ENCODE measurements around the gene PPP2R2C. TPM values are rescaled to one million over a fixed set of nuclear protein-coding genes. Genes with fewer than 3 reads are reported as not detected.

Gene PPP2R2C
- polyA plus RNA-seq, 1 donor from 2014 or later, result not detected

DNA sequence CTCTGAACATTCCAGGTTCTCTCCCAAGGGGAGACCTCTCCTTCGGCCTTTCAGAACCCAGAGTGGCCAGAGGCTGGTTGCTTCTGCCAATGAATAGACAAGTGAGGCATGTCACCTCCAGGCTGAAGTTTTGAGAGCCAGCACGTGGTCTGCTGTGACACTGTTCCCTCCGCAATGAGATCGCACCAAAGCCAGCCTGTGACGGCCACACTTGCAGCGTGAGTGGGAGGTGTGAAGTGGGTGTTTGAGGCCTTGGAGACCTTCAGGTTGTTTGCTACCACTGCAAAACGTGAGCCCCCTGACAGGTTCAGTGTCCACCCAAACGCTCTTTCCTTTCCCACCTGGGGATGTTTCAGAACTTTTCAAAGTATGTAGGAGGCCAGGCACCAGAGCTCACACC, 121.8 kb downstream of the PPP2R2C start:
- H3K9me3 Mint-ChIP-seq, result no peaks in the 10 kb centered on the region
- no peak overlapping the region for H3K27ac Mint-ChIP-seq
- peaks cover 9% of the 10 kb centered on the region for H3K27me3 Mint-ChIP-seq
- no peak overlapping the region for H3K4me3 Mint-ChIP-seq
- H3K4me1 Mint-ChIP-seq, result no peaks in the 10 kb centered on the region
- no peaks in the 10 kb centered on the region for H3K36me3 Mint-ChIP-seq

GRCh38 chr4:6349896-6350603, 122.4 kb downstream of the PPP2R2C start:
- Mint-ChIP-seq H3K9me3 (no peaks in the 10 kb centered on the region), H3K4me3 (no peak overlapping the region), H3K27me3 (peaks cover 9% of the 10 kb centered on the region), H3K27ac (no peak overlapping the region), H3K36me3 (no peaks in the 10 kb centered on the region), H3K4me1 (no peaks in the 10 kb centered on the region)

DNA sequence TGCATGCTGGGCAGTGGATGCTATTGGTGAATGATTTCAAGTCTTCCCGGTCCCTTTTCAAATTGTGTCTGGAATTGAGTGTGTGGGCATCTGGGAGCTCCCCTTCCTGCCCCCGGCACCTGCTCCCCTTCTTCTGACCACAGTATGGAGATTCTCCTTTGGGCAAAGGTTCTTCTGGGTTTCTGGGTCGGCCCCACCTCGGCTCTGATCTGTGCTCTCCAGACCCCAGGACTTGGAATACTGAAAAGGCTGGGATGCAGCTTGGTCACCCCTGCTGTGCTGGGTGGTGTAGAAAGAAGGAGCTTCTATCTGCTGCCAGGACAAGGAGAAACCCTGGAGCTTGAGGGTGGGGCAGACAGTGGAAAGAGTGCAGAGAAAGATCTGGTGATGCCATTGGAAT, 124.0 kb downstream of the PPP2R2C start:
- Mint-ChIP-seq H3K27ac (peak overlapping the region in 1 of 3 donors; percentile 73), H3K4me1 (no peaks in the 10 kb centered on the region), H3K4me3 (no peak overlapping the region), H3K36me3 (no peaks in the 10 kb centered on the region), H3K27me3 (peaks cover 9% of the 10 kb centered on the region), H3K9me3 (no peaks in the 10 kb centered on the region)

DNA sequence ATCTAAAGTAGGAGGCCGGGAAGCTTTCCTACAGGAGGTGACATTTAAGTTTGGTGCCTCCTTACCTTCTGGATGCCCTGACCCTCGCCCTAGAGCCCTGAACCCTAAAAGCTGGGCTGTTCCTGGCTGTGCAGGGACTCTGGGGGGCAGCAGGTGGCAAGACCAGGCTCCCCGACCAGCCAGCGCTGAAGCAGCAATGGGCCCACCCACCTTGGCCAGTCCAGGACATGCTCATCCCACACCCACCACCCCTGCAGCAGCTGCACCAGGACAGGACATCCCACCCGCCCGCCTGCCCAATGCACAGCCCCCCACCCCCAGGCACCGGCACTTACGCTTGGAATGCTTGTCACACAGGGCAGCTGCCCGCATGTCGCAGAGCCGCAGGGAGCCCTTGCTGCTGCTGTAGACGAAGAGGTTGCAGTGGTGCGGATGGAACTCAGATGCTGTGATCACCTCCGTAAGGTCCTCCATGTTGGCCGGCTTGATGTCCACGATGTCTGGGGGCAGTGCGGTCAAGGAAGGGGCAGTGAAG, 124.8 kb downstream of the PPP2R2C start:
- Mint-ChIP-seq H3K27me3 (peaks cover 9% of the 10 kb centered on the region), H3K4me1 (no peaks in the 10 kb centered on the region), H3K36me3 (no peaks in the 10 kb centered on the region), H3K27ac (no peak overlapping the region), H3K4me3 (no peak overlapping the region), H3K9me3 (peaks cover 0 to 1% (median 0%) of the 10 kb centered on the region in 3 donors)

DNA sequence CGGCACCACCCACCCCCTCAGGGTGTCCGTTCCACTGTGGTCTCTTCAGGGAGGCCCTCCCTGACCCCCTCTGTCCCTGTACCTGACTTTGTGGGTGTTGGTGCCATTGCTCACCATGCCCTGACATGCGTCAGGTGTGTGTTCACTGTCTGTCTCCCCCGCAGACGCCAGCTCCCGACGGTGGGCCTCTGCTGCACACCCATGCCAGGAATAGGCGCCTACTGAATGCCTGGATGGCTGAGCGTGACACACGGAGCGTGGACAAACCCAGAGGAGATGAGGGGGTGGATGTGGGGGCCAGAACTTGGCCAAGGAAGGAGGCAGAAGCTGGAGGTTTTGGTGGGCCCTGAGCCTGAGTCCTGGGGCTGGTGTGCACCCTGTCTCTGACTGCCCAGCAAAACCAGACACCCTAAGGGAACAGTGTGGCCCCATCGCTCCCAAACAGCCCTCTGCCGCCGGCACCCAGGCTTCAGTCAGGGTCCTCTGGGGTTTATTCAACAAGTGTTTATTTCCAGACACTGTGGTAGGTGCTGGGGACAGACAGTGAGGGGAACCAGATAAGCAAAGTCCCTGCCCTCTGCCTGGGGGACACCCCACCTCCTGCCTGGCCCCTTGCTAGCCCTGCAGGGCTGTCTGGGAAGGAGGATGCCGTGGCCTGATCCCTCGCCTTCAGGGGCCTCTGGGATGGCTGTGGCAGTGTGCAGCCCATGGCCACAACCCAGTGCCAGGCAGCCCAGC, 125.9 kb downstream of the PPP2R2C start:
- Mint-ChIP-seq H3K36me3 (no peaks in the 10 kb centered on the region), H3K27ac (no peak overlapping the region), H3K27me3 (peaks cover 6% of the 10 kb centered on the region), H3K4me3 (no peak overlapping the region), H3K4me1 (no peaks in the 10 kb centered on the region), H3K9me3 (peaks cover 0 to 1% (median 0%) of the 10 kb centered on the region in 3 donors)

DNA sequence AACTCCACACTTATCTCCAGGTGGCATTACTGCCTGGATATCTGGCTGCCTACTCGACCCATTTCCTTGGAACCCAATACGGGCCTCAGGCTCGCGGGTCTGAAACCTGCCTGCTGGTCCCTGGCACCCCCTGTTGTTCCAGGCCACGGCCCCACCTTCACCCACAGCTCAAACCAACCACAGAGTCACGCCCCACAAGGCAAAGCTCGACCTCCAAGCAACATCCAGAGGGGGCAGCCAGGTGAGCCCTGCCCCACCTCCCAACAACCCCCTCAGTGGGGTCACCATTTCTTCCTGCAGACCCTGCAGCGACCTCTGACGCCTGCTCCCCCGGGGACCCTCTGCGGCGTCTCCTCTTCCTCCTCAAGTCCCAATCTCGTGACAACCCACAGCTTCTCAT, 126.5 kb downstream of the PPP2R2C start:
- H3K4me1 Mint-ChIP-seq, result no peaks in the 10 kb centered on the region
- peaks cover 0 to 1% (median 0%) of the 10 kb centered on the region in 3 donors for H3K9me3 Mint-ChIP-seq
- peaks cover 6% of the 10 kb centered on the region for H3K27me3 Mint-ChIP-seq
- no peak overlapping the region for H3K27ac Mint-ChIP-seq
- no peak overlapping the region for H3K4me3 Mint-ChIP-seq
- H3K36me3 Mint-ChIP-seq, result no peaks in the 10 kb centered on the region

- peaks cover 9% of the 10 kb centered on the region for H3K27me3 Mint-ChIP-seq
- H3K36me3 Mint-ChIP-seq, result no peaks in the 10 kb centered on the region
- no peaks in the 10 kb centered on the region for H3K4me1 Mint-ChIP-seq
- no peak overlapping the region for H3K4me3 Mint-ChIP-seq
- no peak overlapping the region for H3K27ac Mint-ChIP-seq
- peaks cover 0 to 1% (median 0%) of the 10 kb centered on the region in 3 donors for H3K9me3 Mint-ChIP-seq
Measured at GRCh38 chr4:6345096-6345830, 127.2 kb downstream of the PPP2R2C start.

GRCh38 chr4:6343939-6344408, 128.4 kb downstream of the PPP2R2C start:
- Mint-ChIP-seq H3K27ac (no peak overlapping the region), H3K27me3 (peaks cover 17% of the 10 kb centered on the region), H3K36me3 (no peaks in the 10 kb centered on the region), H3K4me3 (no peak overlapping the region), H3K4me1 (peaks cover 0 to 2% (median 0%) of the 10 kb centered on the region in 3 donors), H3K9me3 (peaks cover 0 to 1% (median 0%) of the 10 kb centered on the region in 3 donors)

DNA sequence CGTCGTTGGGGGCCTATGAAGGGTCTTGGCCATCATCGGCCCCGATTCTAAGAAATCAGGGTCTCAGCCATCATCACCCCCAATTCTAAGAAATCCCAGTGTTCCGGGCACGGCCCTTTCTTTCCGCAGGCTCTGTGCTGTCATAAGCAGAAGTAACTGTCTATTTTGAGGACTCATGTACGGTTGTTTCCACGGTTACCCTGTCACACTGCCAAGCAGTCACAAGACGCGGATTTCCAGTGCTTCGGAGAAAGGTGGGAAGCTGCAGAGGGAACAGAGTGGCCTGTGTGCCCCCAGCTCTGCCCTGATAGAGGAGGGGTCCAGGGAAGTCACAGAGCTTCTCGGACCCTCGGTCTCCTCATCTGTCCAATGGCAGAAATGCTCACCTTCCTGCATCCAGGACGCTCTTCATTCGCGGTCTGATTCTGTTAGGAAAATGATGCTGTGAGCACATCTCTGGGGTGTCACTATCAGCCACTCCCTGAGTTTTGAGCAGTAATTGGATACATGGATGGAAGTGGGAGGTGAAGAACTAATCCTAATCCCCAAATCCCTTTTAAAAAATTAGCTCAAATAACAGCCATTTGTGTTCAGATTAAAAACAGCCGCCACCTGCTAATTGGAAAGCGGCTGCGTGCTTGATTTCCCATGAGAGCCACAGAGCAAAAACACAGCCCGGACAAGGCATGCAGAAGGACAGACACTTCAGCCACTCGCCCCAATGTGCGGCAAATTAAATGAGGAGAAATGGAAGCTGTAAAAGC, 129.7 kb downstream of the PPP2R2C start:
- no peak overlapping the region for H3K27ac Mint-ChIP-seq
- H3K4me1 Mint-ChIP-seq, result peaks cover 6 to 14% (median 9%) of the 10 kb centered on the region in 3 donors
- no peaks in the 10 kb centered on the region for H3K36me3 Mint-ChIP-seq
- H3K4me3 Mint-ChIP-seq, result no peak overlapping the region
- peaks cover 0 to 1% (median 0%) of the 10 kb centered on the region in 3 donors for H3K9me3 Mint-ChIP-seq
- H3K27me3 Mint-ChIP-seq, result peaks cover 23% of the 10 kb centered on the region

GRCh38 chr4:6341696-6342095, 130.7 kb downstream of the PPP2R2C start:
- Mint-ChIP-seq H3K27ac (no peak overlapping the region), H3K27me3 (peaks cover 29% of the 10 kb centered on the region)

GRCh38 chr4:6340446-6341015, 131.9 kb downstream of the PPP2R2C start:
- Mint-ChIP-seq H3K36me3 (no peaks in the 10 kb centered on the region), H3K27ac (no peak overlapping the region), H3K9me3 (peaks cover 0 to 1% (median 0%) of the 10 kb centered on the region in 3 donors), H3K4me1 (peaks cover 9 to 15% (median 12%) of the 10 kb centered on the region in 3 donors), H3K4me3 (no peak overlapping the region), H3K27me3 (peaks cover 29% of the 10 kb centered on the region)

More at GRCh38 chr4:6341696-6342095, 130.7 kb downstream of the PPP2R2C start:
- Mint-ChIP-seq H3K36me3 (no peaks in the 10 kb centered on the region), H3K9me3 (peaks cover 0 to 1% (median 0%) of the 10 kb centered on the region in 3 donors), H3K4me3 (no peak overlapping the region), H3K4me1 (peaks cover 9 to 15% (median 12%) of the 10 kb centered on the region in 3 donors)

DNA sequence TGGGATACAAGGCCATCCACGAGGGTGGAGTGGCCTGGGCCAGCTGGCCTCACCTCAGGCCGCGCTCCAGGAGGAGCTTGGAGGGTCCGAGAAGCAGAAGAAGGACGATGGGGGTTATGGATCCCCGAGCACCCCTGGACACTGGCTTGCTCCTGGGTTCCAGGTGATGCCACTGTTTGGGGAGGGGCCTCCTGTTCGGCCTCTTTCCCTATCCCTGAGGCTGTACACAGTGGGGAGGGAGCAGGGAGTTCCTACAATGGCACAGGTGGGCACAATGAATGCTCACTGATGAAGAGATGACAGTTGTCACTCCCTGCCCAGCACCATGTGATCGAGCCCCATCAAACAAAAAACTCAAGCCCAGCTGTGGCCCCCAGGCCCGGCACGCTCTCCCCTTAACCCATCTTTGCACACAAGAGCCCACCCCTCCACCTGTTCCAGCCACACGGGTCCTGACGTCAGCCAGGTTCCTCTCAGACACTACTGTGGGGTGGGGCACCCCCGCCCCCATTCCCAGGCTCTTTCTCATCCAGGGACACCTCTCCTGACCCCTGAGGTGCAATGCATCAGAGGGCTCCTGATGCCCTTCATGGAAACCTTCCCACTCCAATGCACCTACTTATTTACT, 132.5 kb downstream of the PPP2R2C start:
- Mint-ChIP-seq H3K4me3 (no peak overlapping the region), H3K4me1 (peaks cover 9 to 15% (median 12%) of the 10 kb centered on the region in 3 donors), H3K27me3 (peaks cover 35% of the 10 kb centered on the region), H3K36me3 (no peaks in the 10 kb centered on the region), H3K9me3 (peaks cover 0 to 1% (median 0%) of the 10 kb centered on the region in 3 donors), H3K27ac (no peak overlapping the region)

DNA sequence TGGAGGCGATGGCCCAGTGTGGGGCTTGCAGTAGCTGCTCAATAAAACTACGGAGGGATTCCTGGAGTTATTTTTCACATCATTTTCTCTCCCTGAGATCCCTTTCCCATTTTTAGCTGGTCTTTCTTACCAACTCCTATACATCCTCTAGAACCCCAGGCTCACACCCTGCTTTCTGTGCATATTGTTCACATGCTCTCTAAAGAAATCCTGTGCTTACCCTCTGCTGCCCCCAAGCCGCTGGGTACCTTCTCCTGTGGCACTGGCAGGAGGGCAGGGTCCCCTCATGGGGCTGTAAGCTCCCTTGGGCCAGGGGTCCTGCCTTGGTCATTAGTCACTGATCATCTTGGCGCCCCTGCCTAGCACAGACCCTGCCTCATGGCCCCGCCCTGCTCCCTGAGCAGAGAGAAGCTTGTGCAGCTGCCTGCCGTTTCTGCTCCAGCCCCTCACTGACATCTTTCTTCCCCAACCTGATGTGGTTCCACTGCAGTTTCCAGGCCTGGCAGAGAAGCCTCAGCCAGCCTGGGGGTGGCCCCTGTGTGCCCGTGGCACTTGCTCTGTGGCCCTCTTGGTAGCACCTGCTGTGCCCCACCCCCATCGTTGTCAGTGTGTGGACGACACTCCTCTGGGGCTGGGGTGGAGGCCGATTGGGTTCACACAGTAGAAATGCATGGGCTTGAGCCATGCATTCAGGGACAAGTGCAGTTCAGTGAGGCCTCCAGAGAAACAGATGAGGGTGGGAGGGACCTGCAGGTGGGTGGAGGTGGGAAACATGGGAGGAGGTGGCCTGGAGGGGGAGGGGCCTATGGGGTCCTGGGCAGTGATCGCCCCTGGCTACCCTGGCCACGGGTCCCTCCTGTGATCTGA, 133.2 kb downstream of the PPP2R2C start:
- peak overlapping the region in 2 of 4 donors; percentile 55 to 57 for H3K4me3 Mint-ChIP-seq
- H3K4me1 Mint-ChIP-seq, result peaks cover 9 to 15% (median 12%) of the 10 kb centered on the region in 3 donors
- H3K27me3 Mint-ChIP-seq, result peaks cover 39% of the 10 kb centered on the region
- no peaks in the 10 kb centered on the region for H3K36me3 Mint-ChIP-seq
- H3K9me3 Mint-ChIP-seq, result peaks cover 0 to 1% (median 0%) of the 10 kb centered on the region in 3 donors
- no peak overlapping the region for H3K27ac Mint-ChIP-seq

Data from IgD-negative memory B cell (primary cell).